OCI-LY7 (cell line): ENCODE results near the gene MRPL40.

Experiments used
- CTCF ChIP-seq: fragments of 200-600 bp; sonication (generic); conservative IDR thresholded peaks from 2 replicates; pipeline ENCODE4 v1.5.1; 2014; ENCODE audit warnings: mild to moderate bottlenecking, antibody characterized with exemption, low read length, moderate library complexity, mixed read lengths
- EZH2phosphoT487 ChIP-seq: fragments of 200-600 bp; sonication (generic); IDR thresholded peaks from 2 replicates; pipeline ENCODE4 v1.6.1; 2018; ENCODE audit warnings: low read depth, borderline replicate concordance, mild to moderate bottlenecking, mixed run types, antibody characterized with exemption, low read length, moderate library complexity, mixed read lengths

GRCh38 chr22:19467912-19468311 lies 35.6 kb downstream of the MRPL40 start:
- TF ChIP-seq CTCF (no peak), EZH2phosphoT487 (no peak)
